OCI-LY1 (cell line): Measurements from ENCODE around the gene TRIM36.

Source experiments
- EZH2 ChIP-seq: fragments of 200-600 bp; sonication (generic), shearing (Covaris generic); IDR thresholded peaks from 2 replicates; pipeline ENCODE4 v1.8.0; 2017; ENCODE audit warnings: borderline replicate concordance, mixed run types, mild to moderate bottlenecking, antibody characterized with exemption, low read length, moderate library complexity, mixed read lengths
- TF ChIP-seq, protein P1 (sequence below): fragments of 200-600 bp; sonication (generic), shearing (Covaris generic); IDR thresholded peaks from 2 replicates; pipeline ENCODE4 v1.5.1; 2017; ENCODE audit warnings: mild to moderate bottlenecking, antibody characterized with exemption, low read length, moderate library complexity, mixed read lengths

- TF ChIP-seq, protein P1, sequence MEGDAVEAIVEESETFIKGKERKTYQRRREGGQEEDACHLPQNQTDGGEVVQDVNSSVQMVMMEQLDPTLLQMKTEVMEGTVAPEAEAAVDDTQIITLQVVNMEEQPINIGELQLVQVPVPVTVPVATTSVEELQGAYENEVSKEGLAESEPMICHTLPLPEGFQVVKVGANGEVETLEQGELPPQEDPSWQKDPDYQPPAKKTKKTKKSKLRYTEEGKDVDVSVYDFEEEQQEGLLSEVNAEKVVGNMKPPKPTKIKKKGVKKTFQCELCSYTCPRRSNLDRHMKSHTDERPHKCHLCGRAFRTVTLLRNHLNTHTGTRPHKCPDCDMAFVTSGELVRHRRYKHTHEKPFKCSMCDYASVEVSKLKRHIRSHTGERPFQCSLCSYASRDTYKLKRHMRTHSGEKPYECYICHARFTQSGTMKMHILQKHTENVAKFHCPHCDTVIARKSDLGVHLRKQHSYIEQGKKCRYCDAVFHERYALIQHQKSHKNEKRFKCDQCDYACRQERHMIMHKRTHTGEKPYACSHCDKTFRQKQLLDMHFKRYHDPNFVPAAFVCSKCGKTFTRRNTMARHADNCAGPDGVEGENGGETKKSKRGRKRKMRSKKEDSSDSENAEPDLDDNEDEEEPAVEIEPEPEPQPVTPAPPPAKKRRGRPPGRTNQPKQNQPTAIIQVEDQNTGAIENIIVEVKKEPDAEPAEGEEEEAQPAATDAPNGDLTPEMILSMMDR = no peak
- TF ChIP-seq EZH2 = no peak
These were observed 18.4 kb downstream of the TRIM36 start for GRCh38 chr5:115151208-115151805.
